ENCODE data around the gene PLD1. TPM values are rescaled to one million over a fixed set of nuclear protein-coding genes. Genes with fewer than 3 reads are reported as not detected.

Gene PLD1
- total RNA-seq, 5 donors from 2014 or later (not counting 1 experiment from before 2014, with no cell fraction given) = 1.8 to 3.9 (median 3.2) TPM

DNA sequence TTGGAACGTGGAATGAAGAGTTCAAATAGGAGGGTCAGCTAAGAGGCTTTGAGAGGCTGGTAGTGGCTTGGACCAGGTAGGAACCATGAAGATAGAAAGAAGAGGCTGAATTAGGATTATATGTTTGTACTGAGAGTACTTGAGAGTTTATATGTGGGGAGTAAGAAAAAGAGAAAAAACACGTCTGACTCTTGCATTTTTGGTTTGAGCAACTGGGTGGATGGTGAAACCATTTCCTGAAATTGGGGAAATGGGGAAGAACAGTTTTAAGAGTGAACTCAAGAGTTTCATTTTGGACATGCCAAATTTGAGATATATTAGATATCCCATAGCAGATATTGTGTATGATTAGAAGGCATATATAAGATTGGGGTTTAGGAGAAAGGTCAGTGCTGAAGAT lies 257.2 kb downstream of the PLD1 start:
- no peak overlapping the region for H3K27ac Mint-ChIP-seq
- 72% methylated on average over 2 of the region's 2 CpGs for whole genome bisulfite sequencing (ENCODE audit: insufficient coverage)

DNA sequence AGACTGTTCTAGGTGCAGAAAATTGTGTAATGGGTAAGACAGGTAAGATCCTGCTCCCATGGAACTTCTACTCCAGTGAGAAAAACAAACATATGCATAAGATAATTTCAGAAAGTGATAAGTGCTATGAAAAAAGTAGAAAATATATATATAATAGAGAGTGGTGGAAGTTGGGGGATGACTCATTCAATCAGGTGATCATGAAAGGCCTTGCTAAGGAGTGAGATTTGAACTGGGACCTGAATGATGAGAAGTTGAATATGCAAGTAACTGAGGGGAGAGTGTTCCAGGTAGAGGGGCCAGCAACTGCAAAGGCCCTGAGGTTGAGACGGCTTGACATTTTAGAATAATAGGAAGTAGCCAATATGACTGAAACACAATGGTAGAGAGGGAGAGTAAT lies 257.8 kb downstream of the PLD1 start:
- no peaks in the 10 kb centered on the region for H3K36me3 ChIP-seq (ENCODE audit: control insufficient read depth in 2 of 2, extremely low read depth in 1 of 2, insufficient read depth in 1 of 2, low read length in 1 of 2)
- H3K4me3 ChIP-seq (ENCODE audit: control insufficient read depth in 1 of 2, extremely low read depth in 1 of 2, low read length in 1 of 2) = no peak overlapping the region
- Mint-ChIP-seq H3K9me3 (no peaks in the 10 kb centered on the region), H3K27me3 (no peaks in the 10 kb centered on the region), H3K27ac (no peak overlapping the region), H3K4me3 (no peak overlapping the region), H3K36me3 (no peaks in the 10 kb centered on the region), H3K4me1 (peaks cover 0 to 5% (median 2%) of the 10 kb centered on the region in 3 donors)
- H3K4me1 ChIP-seq (ENCODE audit: control insufficient read depth in 1 of 2, extremely low read depth in 1 of 2, insufficient read depth in 2 of 2, low read length in 2 of 2) = no peaks in the 10 kb centered on the region
- no peak overlapping the region for H3K27ac ChIP-seq (ENCODE audit: low read length)
- H3K9me3 ChIP-seq = no peaks in the 10 kb centered on the region
- DNase-seq (no peak), ATAC-seq (replicated peaks in 1 of 4) (no peak)
- H3K27me3 ChIP-seq (replicated peaks in 1 of 2; ENCODE audit: control insufficient read depth in 2 of 2, extremely low read depth in 1 of 2, insufficient read depth in 2 of 2, low read length in 1 of 2) = no peaks in the 10 kb centered on the region
- ChIA-PET CTCF (no interaction called here), POLR2A (no interaction called here)
- 83% methylated on average over 1 of the region's 1 CpG for WGBS (ENCODE audit: insufficient coverage)

More for the DNA sequence above, 257.2 kb downstream of the PLD1 start:
- H3K4me3 ChIP-seq (ENCODE audit: control insufficient read depth in 1 of 2, extremely low read depth in 1 of 2, low read length in 1 of 2) = no peak overlapping the region
- no peaks in the 10 kb centered on the region for H3K27me3 ChIP-seq (replicated peaks in 1 of 2; ENCODE audit: control insufficient read depth in 2 of 2, extremely low read depth in 1 of 2, insufficient read depth in 2 of 2, low read length in 1 of 2)
- no peak overlapping the region for H3K27ac ChIP-seq (ENCODE audit: low read length)
- H3K9me3 Mint-ChIP-seq = no peaks in the 10 kb centered on the region
- POLR2A ChIA-PET = no interaction called here
- H3K36me3 ChIP-seq (ENCODE audit: control insufficient read depth in 2 of 2, extremely low read depth in 1 of 2, insufficient read depth in 1 of 2, low read length in 1 of 2) = no peaks in the 10 kb centered on the region
- H3K9me3 ChIP-seq = no peaks in the 10 kb centered on the region
- H3K36me3 Mint-ChIP-seq = no peaks in the 10 kb centered on the region
- CTCF ChIA-PET = no interaction called here
- H3K4me1 ChIP-seq (ENCODE audit: control insufficient read depth in 1 of 2, extremely low read depth in 1 of 2, insufficient read depth in 2 of 2, low read length in 2 of 2) = no peaks in the 10 kb centered on the region
- ATAC-seq (replicated peaks in 1 of 4) (no peak), DNase-seq (no peak)
- no peaks in the 10 kb centered on the region for H3K27me3 Mint-ChIP-seq
- no peak overlapping the region for H3K4me3 Mint-ChIP-seq
- H3K4me1 Mint-ChIP-seq = peaks cover 0 to 5% (median 2%) of the 10 kb centered on the region in 3 donors

DNA sequence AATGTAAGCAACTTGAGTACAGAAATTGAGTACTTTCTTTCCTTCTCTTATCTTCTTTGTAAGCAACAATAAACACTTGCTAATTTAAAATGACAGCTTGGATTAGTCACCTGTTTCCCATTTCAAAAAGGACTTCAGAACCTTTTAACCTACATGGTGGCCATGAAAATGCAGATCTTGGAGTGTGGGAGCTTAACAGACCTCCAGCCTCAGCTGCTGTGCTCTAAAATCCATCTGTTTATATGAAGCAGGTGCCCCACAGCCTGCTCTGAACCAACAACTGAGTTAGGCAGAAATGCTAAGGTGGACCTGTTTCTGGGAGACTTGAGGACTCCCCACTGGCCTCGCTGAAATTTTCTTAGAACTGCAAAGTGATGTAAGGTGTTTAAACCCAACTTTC lies 259.0 kb downstream of the PLD1 start:
- H3K9me3 ChIP-seq = no peaks in the 10 kb centered on the region
- no peaks in the 10 kb centered on the region for H3K36me3 ChIP-seq (ENCODE audit: control insufficient read depth in 2 of 2, extremely low read depth in 1 of 2, insufficient read depth in 1 of 2, low read length in 1 of 2)
- H3K27me3 ChIP-seq (replicated peaks in 1 of 2; ENCODE audit: control insufficient read depth in 2 of 2, extremely low read depth in 1 of 2, insufficient read depth in 2 of 2, low read length in 1 of 2) = no peaks in the 10 kb centered on the region
- no peak overlapping the region for H3K27ac ChIP-seq (ENCODE audit: low read length)
- Mint-ChIP-seq H3K4me1 (peaks cover 0 to under 1% (median 0%) of the 10 kb centered on the region in 3 donors), H3K27me3 (no peaks in the 10 kb centered on the region), H3K36me3 (no peaks in the 10 kb centered on the region), H3K9me3 (no peaks in the 10 kb centered on the region), H3K27ac (no peak overlapping the region), H3K4me3 (no peak overlapping the region)
- DNase-seq = no peak
- POLR2A ChIA-PET = no interaction called here
- no CpG with 5 or more reads among the region's 1 CpG for whole genome bisulfite sequencing (ENCODE audit: insufficient coverage)
- no peak for ATAC-seq (replicated peaks in 1 of 4)
- no peak overlapping the region for H3K4me3 ChIP-seq (ENCODE audit: control insufficient read depth in 1 of 2, extremely low read depth in 1 of 2, low read length in 1 of 2)
- CTCF ChIA-PET = no interaction called here
- H3K4me1 ChIP-seq (ENCODE audit: control insufficient read depth in 1 of 2, extremely low read depth in 1 of 2, insufficient read depth in 2 of 2, low read length in 2 of 2) = no peaks in the 10 kb centered on the region

Other genes starting within 250 kb of the PLD1 start
- gene TMEM212, start 32.9 kb upstream of the PLD1 start, total RNA-seq = not detected
- 10 to 100 TPM; 18.1 to 46.5 (median 23.5) TPM for gene FNDC3B, start 229.1 kb upstream of the PLD1 start, total RNA-seq

Data from T-cell (primary cell).